HG03066 (cell line): Measurements from ENCODE around the gene ZMYND19.
"Not testable (repeated sequence)": the region's sequence is repeated elsewhere in the genome, so short reads cannot be mapped to it uniquely, and the experiment has no call there.

Experiments
- ATAC-seq: cut with Tn5 transposase; IDR thresholded peaks from one replicate; pipeline ENCODE4 v1.9.1; 2021; ENCODE audit warnings: low read depth; ENCODE audit not compliant: unreplicated experiment

The ZMYND19 gene

GRCh38 chr9:137534256-137535119 is 55.8 kb downstream of the ZMYND19 start:
- no peak for ATAC-seq

DNA sequence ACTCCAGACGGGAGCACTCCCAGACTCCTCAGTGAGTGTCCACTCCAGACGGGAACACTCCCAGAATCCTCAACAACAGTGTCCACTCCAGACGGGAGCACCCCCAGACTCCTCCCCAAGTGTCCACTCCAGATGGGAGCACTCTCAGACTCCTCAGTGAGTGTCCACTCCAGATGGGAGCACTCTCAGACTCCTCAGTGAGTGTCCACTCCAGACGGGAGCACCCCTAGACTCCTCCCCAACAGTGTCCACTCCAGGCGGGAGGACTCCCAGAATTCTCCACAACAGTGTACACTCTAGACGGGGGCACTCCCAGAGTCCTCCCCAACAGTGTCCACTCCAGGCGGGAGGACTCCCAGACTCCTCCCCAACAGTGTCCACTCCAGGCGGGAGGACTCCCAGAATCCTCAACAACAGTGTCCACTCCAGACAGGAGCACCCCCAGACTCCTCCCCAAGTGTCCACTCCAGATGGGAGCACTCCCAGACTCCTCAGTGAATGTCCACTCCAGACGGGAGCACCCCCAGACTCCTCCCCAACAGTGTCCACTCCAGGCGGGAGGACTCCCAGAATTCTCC is 57.3 kb downstream of the ZMYND19 start:
- ATAC-seq: not testable (repeated sequence)
